DOHH2 (cell line): ENCODE data around the gene WNT2.

Experiments
- CTCF ChIP-seq: fragments of 200-600 bp; sonication (generic); IDR thresholded peaks from one replicate; pipeline ENCODE4 v1.5.1; 2014; ENCODE audit warnings: antibody characterized with exemption, mild to moderate bottlenecking, low read depth, low read length; ENCODE audit not compliant: poor library complexity, severe bottlenecking
- EZH2phosphoT487 ChIP-seq: fragments of 200-600 bp; sonication (generic); IDR thresholded peaks from 2 replicates; pipeline ENCODE4 v1.6.1; 2017; ENCODE audit warnings: borderline replicate concordance, mild to moderate bottlenecking, antibody characterized with exemption, low read length, moderate library complexity, mixed read lengths

GRCh38 chr7:117297606-117298005 lies 25.3 kb downstream of the WNT2 start:
- TF ChIP-seq CTCF (no peak), EZH2phosphoT487 (no peak)
